GM12878 (cell line): Measurements from ENCODE around the gene PTPRM.

Experiments used
- EED ChIP-seq: sonication (generic); IDR thresholded peaks from 2 replicates; pipeline ENCODE4 v1.6.1; 2016; ENCODE audit warnings: antibody characterized with exemption, low read depth
- EZH2 ChIP-seq: IDR thresholded peaks from 2 replicates; pipeline ENCODE4 v1.6.1; 2012; ENCODE audit warnings: low read depth, mild to moderate bottlenecking, control low read depth, inconsistent platforms, low read length, borderline replicate concordance; ENCODE audit not compliant: control insufficient read depth

GRCh38 chr18:8422391-8422790 lies 855.3 kb downstream of the PTPRM start:
- TF ChIP-seq EZH2: no peak
- TF ChIP-seq EED: no peak
